Esophagus squamous epithelium (tissue), 4 donors: Measurements from ENCODE around the gene GGN.

Experiments used
- CTCF ChIP-seq, 6 experiments: fragments of 450-650 bp in 4 of 6; fragments of 200-600 bp in 2 of 6; sonication (generic) in 2 of 6; IDR thresholded peaks; one replicate each; pipeline ENCODE4 v1.5.1; 2016 to 2019; ENCODE audit warnings: antibody characterized with exemption in 6 of 6, mild to moderate bottlenecking in 4 of 6, moderate library complexity in 4 of 6
- POLR2A ChIP-seq, 4 donors: fragments of 450-650 bp; IDR thresholded peaks; one replicate each; pipeline ENCODE4 v1.6.1; 2017; ENCODE audit warnings: antibody characterized with exemption in 4 of 4, mild to moderate bottlenecking in 4 of 4, moderate library complexity in 3 of 4

GRCh38 chr19:38346837-38347236 is 41.0 kb downstream of the GGN start:
- TF ChIP-seq CTCF (IDR thresholded peaks at IDR 0.05) (no peak), POLR2A (IDR thresholded peaks at IDR 0.05) (no peak)
